ENCODE results near the gene KBTBD4. TPM values are rescaled to one million over a fixed set of nuclear protein-coding genes. Genes with fewer than 3 reads are reported as not detected.

KBTBD4 gene
- polyA plus RNA-seq, 2 of the 4 experiments (the other 2 are of a cell fraction): 21.0 to 22.8 TPM

DNA sequence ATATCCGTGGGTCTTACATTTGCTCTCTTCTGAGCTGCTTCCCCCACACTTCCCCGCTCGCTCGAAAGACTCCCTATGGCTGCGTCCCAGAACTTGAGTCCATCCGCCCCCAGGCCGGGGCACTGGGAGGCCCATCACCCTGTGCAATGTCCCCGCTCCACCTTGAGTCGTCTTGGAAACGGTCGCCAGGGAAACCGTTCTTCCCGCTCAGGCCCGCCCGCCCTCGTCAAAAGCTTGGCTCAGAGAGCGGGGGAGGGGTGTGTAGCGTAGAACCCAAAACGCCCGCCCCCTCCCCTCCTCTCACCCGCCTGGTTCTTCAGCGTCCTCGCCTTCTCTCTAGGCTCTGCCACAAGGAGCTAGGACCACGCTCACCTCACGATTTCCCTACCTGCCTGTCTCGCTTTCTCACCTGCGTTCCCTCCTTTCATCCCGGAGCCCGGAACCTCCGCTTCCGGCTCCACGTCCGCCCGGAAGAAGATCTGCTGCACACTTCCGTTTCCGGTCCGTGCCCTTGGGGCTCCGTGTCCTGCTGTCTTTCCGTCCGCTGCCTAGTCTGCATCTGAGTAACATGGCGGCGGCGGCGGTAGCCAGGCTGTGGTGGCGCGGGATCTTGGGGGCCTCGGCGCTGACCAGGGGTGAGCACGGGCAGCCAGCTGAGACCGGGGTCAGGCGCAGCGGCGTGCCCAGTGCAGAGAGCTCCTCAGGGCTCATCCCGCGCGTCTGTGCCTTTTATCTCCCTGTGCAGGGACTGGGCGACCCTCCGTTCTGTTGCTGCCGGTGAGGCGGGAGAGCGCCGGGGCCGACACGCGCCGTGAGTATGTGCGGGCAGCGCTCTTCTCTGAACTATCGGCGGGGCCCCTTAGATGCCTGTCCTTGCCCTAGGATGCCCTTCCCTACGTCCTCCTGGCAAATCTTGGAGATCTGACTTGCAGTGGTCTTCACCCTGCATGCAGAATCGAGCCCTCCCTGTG is at the start of gene KBTBD4, which contains the start of gene NDUFS3 (continued):
- no peak for TF ChIP-seq TFCP2L1 (CRISPR knock-in tag; IDR thresholded peaks at IDR 0.05)
- TF ChIP-seq HOXB13 (CRISPR knock-in tag; IDR thresholded peaks at IDR 0.05; ENCODE audit: low read depth): no peak
- TF ChIP-seq, protein P1, sequence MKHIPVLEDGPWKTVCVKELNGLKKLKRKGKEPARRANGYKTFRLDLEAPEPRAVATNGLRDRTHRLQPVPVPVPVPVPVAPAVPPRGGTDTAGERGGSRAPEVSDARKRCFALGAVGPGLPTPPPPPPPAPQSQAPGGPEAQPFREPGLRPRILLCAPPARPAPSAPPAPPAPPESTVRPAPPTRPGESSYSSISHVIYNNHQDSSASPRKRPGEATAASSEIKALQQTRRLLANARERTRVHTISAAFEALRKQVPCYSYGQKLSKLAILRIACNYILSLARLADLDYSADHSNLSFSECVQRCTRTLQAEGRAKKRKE (CRISPR knock-in tag; IDR thresholded peaks at IDR 0.05; ENCODE audit: low read depth): no peak
- no peak for TF ChIP-seq RNF2 (IDR thresholded peaks at IDR 0.05; ENCODE audit: borderline replicate concordance, low read depth)
- TF ChIP-seq CHD2 (IDR thresholded peaks at IDR 0.05; ENCODE audit: low read length, partially characterized antibody): peak; percentile 58
- peak; percentile 81; the same call in 1 of the 2 replicates for TF ChIP-seq HDAC2 (IDR thresholded peaks at IDR 0.05)
- TF ChIP-seq, protein P2, sequence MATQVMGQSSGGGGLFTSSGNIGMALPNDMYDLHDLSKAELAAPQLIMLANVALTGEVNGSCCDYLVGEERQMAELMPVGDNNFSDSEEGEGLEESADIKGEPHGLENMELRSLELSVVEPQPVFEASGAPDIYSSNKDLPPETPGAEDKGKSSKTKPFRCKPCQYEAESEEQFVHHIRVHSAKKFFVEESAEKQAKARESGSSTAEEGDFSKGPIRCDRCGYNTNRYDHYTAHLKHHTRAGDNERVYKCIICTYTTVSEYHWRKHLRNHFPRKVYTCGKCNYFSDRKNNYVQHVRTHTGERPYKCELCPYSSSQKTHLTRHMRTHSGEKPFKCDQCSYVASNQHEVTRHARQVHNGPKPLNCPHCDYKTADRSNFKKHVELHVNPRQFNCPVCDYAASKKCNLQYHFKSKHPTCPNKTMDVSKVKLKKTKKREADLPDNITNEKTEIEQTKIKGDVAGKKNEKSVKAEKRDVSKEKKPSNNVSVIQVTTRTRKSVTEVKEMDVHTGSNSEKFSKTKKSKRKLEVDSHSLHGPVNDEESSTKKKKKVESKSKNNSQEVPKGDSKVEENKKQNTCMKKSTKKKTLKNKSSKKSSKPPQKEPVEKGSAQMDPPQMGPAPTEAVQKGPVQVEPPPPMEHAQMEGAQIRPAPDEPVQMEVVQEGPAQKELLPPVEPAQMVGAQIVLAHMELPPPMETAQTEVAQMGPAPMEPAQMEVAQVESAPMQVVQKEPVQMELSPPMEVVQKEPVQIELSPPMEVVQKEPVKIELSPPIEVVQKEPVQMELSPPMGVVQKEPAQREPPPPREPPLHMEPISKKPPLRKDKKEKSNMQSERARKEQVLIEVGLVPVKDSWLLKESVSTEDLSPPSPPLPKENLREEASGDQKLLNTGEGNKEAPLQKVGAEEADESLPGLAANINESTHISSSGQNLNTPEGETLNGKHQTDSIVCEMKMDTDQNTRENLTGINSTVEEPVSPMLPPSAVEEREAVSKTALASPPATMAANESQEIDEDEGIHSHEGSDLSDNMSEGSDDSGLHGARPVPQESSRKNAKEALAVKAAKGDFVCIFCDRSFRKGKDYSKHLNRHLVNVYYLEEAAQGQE (IDR thresholded peaks at IDR 0.05): peak; percentile 42; the same call in 1 of the 2 replicates
- peak; percentile 90 for TF ChIP-seq ESRRA (IDR thresholded peaks at IDR 0.05; ENCODE audit: borderline replicate concordance, low read length)
- TF ChIP-seq EP300 (IDR thresholded peaks at IDR 0.05): no peak
- TF ChIP-seq, protein P3, sequence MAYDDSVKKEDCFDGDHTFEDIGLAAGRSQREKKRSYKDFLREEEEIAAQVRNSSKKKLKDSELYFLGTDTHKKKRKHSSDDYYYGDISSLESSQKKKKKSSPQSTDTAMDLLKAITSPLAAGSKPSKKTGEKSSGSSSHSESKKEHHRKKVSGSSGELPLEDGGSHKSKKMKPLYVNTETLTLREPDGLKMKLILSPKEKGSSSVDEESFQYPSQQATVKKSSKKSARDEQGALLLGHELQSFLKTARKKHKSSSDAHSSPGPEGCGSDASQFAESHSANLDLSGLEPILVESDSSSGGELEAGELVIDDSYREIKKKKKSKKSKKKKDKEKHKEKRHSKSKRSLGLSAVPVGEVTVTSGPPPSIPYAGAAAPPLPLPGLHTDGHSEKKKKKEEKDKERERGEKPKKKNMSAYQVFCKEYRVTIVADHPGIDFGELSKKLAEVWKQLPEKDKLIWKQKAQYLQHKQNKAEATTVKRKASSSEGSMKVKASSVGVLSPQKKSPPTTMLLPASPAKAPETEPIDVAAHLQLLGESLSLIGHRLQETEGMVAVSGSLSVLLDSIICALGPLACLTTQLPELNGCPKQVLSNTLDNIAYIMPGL (CRISPR knock-in tag; IDR thresholded peaks at IDR 0.05; ENCODE audit: borderline replicate concordance): no peak
- no peak for TF ChIP-seq KDM1A (IDR thresholded peaks at IDR 0.05; ENCODE audit: low read depth)
- TF ChIP-seq, protein P4, sequence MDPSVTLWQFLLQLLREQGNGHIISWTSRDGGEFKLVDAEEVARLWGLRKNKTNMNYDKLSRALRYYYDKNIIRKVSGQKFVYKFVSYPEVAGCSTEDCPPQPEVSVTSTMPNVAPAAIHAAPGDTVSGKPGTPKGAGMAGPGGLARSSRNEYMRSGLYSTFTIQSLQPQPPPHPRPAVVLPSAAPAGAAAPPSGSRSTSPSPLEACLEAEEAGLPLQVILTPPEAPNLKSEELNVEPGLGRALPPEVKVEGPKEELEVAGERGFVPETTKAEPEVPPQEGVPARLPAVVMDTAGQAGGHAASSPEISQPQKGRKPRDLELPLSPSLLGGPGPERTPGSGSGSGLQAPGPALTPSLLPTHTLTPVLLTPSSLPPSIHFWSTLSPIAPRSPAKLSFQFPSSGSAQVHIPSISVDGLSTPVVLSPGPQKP (IDR thresholded peaks at IDR 0.05; ENCODE audit: low read depth, low read length): no peak
- TF ChIP-seq BHLHE40 (IDR thresholded peaks at IDR 0.05; ENCODE audit: low read depth, low read length): no peak
- peak; percentile 51; the same call in 1 of the 2 replicates for TF ChIP-seq PHF8 (IDR thresholded peaks at IDR 0.05; ENCODE audit: borderline replicate concordance, low read depth)
- TF ChIP-seq, protein P5, sequence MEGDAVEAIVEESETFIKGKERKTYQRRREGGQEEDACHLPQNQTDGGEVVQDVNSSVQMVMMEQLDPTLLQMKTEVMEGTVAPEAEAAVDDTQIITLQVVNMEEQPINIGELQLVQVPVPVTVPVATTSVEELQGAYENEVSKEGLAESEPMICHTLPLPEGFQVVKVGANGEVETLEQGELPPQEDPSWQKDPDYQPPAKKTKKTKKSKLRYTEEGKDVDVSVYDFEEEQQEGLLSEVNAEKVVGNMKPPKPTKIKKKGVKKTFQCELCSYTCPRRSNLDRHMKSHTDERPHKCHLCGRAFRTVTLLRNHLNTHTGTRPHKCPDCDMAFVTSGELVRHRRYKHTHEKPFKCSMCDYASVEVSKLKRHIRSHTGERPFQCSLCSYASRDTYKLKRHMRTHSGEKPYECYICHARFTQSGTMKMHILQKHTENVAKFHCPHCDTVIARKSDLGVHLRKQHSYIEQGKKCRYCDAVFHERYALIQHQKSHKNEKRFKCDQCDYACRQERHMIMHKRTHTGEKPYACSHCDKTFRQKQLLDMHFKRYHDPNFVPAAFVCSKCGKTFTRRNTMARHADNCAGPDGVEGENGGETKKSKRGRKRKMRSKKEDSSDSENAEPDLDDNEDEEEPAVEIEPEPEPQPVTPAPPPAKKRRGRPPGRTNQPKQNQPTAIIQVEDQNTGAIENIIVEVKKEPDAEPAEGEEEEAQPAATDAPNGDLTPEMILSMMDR (IDR thresholded peaks at IDR 0.05): no peak
- TF ChIP-seq EHF (CRISPR knock-in tag; IDR thresholded peaks at IDR 0.05): no peak
- TF ChIP-seq, protein P6, sequence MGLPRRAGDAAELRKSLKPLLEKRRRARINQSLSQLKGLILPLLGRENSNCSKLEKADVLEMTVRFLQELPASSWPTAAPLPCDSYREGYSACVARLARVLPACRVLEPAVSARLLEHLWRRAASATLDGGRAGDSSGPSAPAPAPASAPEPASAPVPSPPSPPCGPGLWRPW (IDR thresholded peaks at IDR 0.05): no peak
- no peak for TF ChIP-seq CBX2 (IDR thresholded peaks at IDR 0.05; ENCODE audit: borderline replicate concordance, low read depth)
